T47D (cell line): ENCODE results near the gene PIK3C2G.

Source experiments
- DNase-seq, 2 experiments: peaks; one replicate each; pipeline versions ENCODE4 v3.0.0 to v3.0.0-alpha.2; 2011 to 2012; ENCODE audit warnings: low read depth in 1 of 2, low spot score in 1 of 2
- JUND ChIP-seq: IDR thresholded peaks from 2 replicates; pipeline ENCODE4 v1.6.1; 2012; ENCODE audit warnings: low read depth
- in situ Hi-C: cut with HindIII; loops from 2 replicates; pipeline ENCODE4 v1.10.0; 2016; ENCODE audit warnings: low sequenced_read_pairs, low pct_unique_long_range_greater_than_20kb

Gene PIK3C2G

GRCh38 chr12:18632848-18633247, 371.5 kb downstream of the PIK3C2G start:
- TF ChIP-seq JUND: no peak

DNA sequence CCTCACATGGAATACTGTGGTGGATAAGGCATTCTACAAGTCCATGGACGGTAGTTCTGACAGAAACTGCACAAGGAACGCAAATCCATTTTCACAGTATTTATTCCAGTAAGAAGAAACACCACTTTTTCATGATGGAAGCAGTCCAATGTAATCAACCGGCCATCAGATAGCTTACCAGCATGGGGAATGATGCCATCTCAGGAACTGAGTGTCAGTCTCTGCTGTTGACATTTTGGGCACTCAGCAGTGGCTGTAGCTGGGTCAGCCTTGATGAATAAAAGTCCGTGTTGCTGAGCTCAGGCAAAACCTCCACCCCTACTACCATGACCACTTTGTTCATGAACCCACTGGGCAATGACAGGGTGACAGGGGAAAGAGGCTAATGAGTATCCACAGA, 373.1 kb downstream of the PIK3C2G start:
- in situ Hi-C loops: no loop called here
- DNase-seq: no peak
- TF ChIP-seq JUND: no peak

More at GRCh38 chr12:18632848-18633247, 371.5 kb downstream of the PIK3C2G start:
- in situ Hi-C loops: no loop called here
- no peak for DNase-seq

DNA sequence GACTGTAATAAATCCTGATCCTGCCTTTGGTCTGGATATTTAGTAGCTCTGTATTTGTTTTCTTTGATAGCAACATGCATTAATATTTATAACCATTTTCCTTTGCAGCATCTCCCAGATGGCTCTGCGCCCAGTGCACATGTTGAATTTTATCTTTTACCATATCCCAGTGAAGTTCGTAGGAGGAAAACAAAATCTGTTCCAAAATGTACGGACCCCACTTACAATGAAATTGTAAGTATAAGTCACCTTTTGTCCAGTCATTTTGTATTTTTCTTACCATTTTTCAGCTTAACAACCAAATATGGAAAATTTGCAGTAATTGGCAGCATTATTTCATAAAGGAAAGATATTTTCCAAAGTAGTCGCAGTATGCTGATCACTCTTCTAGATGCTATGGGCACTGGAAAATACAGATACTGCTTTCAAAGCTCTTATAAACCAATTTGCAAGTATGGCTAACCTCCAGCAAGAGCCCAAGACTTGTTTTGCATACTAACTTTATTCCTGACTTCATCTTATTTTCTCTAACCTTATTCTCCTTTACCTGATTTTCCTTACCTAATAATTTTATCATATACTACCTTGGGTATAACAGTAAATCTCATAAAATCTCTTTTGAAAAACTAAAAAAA, 379.1 kb downstream of the PIK3C2G start:
- in situ Hi-C loops: no loop called here
- no peak for TF ChIP-seq JUND
- no peak for DNase-seq

GRCh38 chr12:18643681-18644080, 382.4 kb downstream of the PIK3C2G start:
- in situ Hi-C loops: no loop called here
- no peak for TF ChIP-seq JUND
- DNase-seq: no peak

DNA sequence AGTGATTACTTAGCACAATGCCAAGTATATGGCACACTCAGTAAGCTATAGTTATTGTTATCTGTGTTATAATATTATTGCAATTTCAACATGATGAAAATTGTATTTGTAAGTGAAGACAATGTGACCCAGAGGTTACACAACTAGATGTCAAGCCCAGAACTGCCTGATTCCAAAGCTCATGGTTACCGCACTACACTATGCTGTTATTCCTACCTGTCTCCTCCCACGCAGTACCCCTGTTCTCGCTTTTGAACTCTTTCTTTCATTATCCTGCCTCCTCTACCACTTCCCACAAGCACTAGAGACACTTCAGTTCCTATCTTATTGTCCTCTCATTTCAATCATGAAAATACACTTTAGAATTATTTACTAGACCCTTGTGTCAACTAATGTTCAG, 383.2 kb downstream of the PIK3C2G start:
- in situ Hi-C loops: no loop called here
- no peak for DNase-seq
- no peak for TF ChIP-seq JUND

DNA sequence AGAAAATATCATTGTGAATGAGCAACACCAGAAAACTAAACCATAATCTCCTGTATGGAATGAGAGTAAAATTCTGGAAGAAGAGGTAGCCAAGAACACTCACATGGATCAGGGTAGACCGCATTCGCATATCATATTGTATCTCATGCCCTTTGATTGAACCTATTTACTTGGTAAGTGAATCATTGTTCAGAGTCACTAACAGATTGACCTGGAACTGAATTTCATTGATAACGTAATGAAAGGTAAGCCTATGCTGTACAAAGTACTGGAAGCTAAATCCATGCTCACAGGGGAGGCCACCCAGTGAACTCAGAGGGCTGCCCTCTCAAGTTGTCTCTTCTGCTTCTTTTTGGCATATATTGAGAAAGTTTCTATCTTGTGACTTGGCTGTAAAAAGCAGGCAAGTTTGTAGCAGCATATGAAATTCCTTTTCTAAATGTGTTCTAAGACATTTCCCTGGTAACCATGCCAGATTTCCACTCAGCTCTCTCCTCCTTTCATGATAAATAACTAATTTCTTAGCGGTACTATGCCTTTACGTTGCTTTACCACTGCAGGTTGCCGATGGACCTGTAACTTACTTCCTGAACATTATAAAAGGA, 385.1 kb downstream of the PIK3C2G start:
- no peak for DNase-seq
- TF ChIP-seq JUND: no peak
- in situ Hi-C loops: no loop called here

GRCh38 chr12:18651525-18651924, 390.2 kb downstream of the PIK3C2G start:
- TF ChIP-seq JUND: no peak
- no peak for DNase-seq
- in situ Hi-C loops: no loop called here

- DNase-seq: no peak
- in situ Hi-C loops: no loop called here
- TF ChIP-seq JUND: no peak
Observed at GRCh38 chr12:18652596-18652995, 391.3 kb downstream of the PIK3C2G start.

DNA sequence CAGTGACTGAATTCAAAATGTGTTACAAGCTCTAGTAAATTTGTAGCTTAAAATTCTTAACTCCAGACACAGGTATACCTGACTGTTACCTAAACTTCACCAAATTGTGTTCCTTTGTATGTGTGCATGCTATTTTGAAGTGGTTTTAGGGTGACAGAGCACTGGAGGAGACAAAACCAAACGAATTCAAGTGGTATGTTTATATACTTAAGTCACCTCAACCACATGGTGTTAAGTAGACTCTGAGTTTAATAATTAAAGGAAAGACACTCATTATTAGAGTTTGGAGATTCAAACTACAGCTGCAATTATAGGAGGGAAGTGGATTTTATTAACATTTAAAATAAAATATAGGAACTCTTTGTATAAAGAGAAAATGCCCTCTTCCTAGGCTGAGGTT, 392.1 kb downstream of the PIK3C2G start:
- in situ Hi-C loops: no loop called here
- no peak for TF ChIP-seq JUND
- DNase-seq: no peak

GRCh38 chr12:18655351-18655750, 394.0 kb downstream of the PIK3C2G start:
- no peak for DNase-seq
- TF ChIP-seq JUND: no peak
- in situ Hi-C loops: no loop called here

GRCh38 chr12:18658179-18658578, 396.9 kb downstream of the PIK3C2G start:
- in situ Hi-C loops: no loop called here
- no peak for DNase-seq
- no peak for TF ChIP-seq JUND

DNA sequence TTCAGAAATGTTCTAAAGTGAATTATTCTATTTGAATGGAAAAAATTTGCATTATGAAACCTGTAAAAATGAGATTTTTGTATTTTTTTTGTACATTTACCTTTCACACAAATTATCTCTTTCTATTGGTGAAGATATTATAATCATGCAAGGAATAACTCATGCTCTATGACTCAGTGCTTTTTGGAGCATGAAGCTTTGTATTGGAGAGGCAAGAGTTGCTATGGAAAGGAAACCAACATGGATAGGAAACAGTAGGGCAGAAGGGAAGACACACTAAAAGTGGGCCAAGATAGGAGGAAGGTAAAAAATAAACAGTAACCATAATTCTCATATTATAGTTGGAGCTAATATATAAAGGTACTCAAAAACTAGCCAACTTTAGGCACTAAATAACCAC, 397.5 kb downstream of the PIK3C2G start:
- DNase-seq: no peak
- in situ Hi-C loops: no loop called here
- no peak for TF ChIP-seq JUND

- in situ Hi-C loops: no loop called here
- TF ChIP-seq JUND: no peak
- no peak for DNase-seq
Observed at GRCh38 chr12:18676141-18676540, 414.8 kb downstream of the PIK3C2G start.
